Duodenal mucosa (tissue), 2 donors: ENCODE data around the gene KIRREL2.
"Not testable (repeated sequence)": the region's sequence is repeated elsewhere in the genome, so short reads cannot be mapped to it uniquely, and the experiment has no call there.

ENCODE experiments used
- H3K27ac ChIP-seq: one replicate; pipeline ENCODE4 v1.7.0; 2013; ENCODE audit warnings: low read depth, low read length
- H3K27me3 ChIP-seq, 2 donors: one replicate each; pipeline ENCODE4 v1.7.0; 2013; ENCODE audit warnings: low read length in 2 of 2, control low read depth in 1 of 2; ENCODE audit not compliant: insufficient read depth in 2 of 2, control insufficient read depth in 1 of 2
- H3K36me3 ChIP-seq, 2 donors: one replicate each; pipeline ENCODE4 v1.7.0; 2013; ENCODE audit warnings: low read length in 2 of 2, control low read depth in 1 of 2; ENCODE audit not compliant: insufficient read depth in 2 of 2, control insufficient read depth in 1 of 2
- H3K4me1 ChIP-seq, 2 donors: one replicate each; pipeline ENCODE4 v1.7.0; 2013; ENCODE audit warnings: low read length in 2 of 2, control low read depth in 1 of 2; ENCODE audit not compliant: insufficient read depth in 2 of 2, control insufficient read depth in 1 of 2
- H3K4me3 ChIP-seq, 2 donors: one replicate each; pipeline ENCODE4 v1.7.0; 2013; ENCODE audit warnings: low read length in 2 of 2, low read depth in 1 of 2
- H3K9ac ChIP-seq, 2 donors: one replicate each; pipeline ENCODE4 v1.7.0; 2013; ENCODE audit warnings: low read length in 2 of 2, low read depth in 1 of 2
- H3K9me3 ChIP-seq, 2 donors: one replicate each; pipeline ENCODE4 v1.7.0; 2013; ENCODE audit warnings: low read length in 2 of 2, control low read depth in 1 of 2; ENCODE audit not compliant: control insufficient read depth in 1 of 2

KIRREL2 gene

GRCh38 chr19:35904311-35905068 lies 47.8 kb downstream of the KIRREL2 start:
- H3K27ac ChIP-seq = peak overlapping the region; percentile 50
- H3K9me3 ChIP-seq = no peaks in the 10 kb centered on the region
- no peaks in the 10 kb centered on the region for H3K36me3 ChIP-seq
- peaks cover 0 to 14% of the 10 kb centered on the region in 2 donors for H3K4me1 ChIP-seq
- H3K4me3 ChIP-seq = no peak overlapping the region
- H3K9ac ChIP-seq = no peak overlapping the region
- no peaks in the 10 kb centered on the region for H3K27me3 ChIP-seq

GRCh38 chr19:35905178-35905727 lies 48.5 kb downstream of the KIRREL2 start:
- Histone ChIP-seq H3K9me3 (no peaks in the 10 kb centered on the region), H3K9ac (no peak overlapping the region), H3K4me3 (no peak overlapping the region), H3K36me3 (no peaks in the 10 kb centered on the region), H3K4me1 (peaks cover 0 to 14% of the 10 kb centered on the region in 2 donors), H3K27me3 (no peaks in the 10 kb centered on the region), H3K27ac (peak overlapping the region; percentile 50)

- no peaks in the 10 kb centered on the region for H3K9me3 ChIP-seq
- peak overlapping the region; percentile 40 to 46 for H3K4me3 ChIP-seq
- peak overlapping the region; percentile 30 to 39 for H3K9ac ChIP-seq
- no peaks in the 10 kb centered on the region for H3K36me3 ChIP-seq
- H3K27me3 ChIP-seq = no peaks in the 10 kb centered on the region
- H3K27ac ChIP-seq = peak overlapping the region; percentile 50
- no peaks in the 10 kb centered on the region for H3K4me1 ChIP-seq
These were observed 50.6 kb downstream of the KIRREL2 start for GRCh38 chr19:35907377-35907745.

- Histone ChIP-seq H3K36me3 (no peaks in the 10 kb centered on the region), H3K9me3 (no peaks in the 10 kb centered on the region), H3K4me3 (peak within 1 kb of the TSS; percentile 40 to 46), H3K27me3 (no peaks in the 10 kb centered on the region), H3K4me1 (no peaks in the 10 kb centered on the region), H3K9ac (peak within 1 kb of the TSS; percentile 30 to 39), H3K27ac (peak within 1 kb of the TSS; percentile 50)
These were observed 51.3 kb downstream of the KIRREL2 start, which contains the start of gene TYROBP for GRCh38 chr19:35908010-35908441. Gene TYROBP, minus strand, starts transcription at chr19:35908295. Its CDS starts 67 bp downstream, at chr19:35908228.

- H3K4me3 ChIP-seq = peak overlapping the region in 1 of 2 donors; percentile 29
- no peaks in the 10 kb centered on the region for H3K9me3 ChIP-seq
- H3K36me3 ChIP-seq = no peaks in the 10 kb centered on the region
- peak overlapping the region; percentile 62 for H3K27ac ChIP-seq
- no peaks in the 10 kb centered on the region for H3K27me3 ChIP-seq
- H3K9ac ChIP-seq = no peak overlapping the region
- H3K4me1 ChIP-seq = no peaks in the 10 kb centered on the region
These were observed 52.4 kb downstream of the KIRREL2 start for GRCh38 chr19:35908973-35909683.

- no peaks in the 10 kb centered on the region for H3K36me3 ChIP-seq
- no peaks in the 10 kb centered on the region for H3K9me3 ChIP-seq
- H3K27ac ChIP-seq = peak overlapping the region; percentile 62
- no peaks in the 10 kb centered on the region for H3K27me3 ChIP-seq
- no peak overlapping the region for H3K9ac ChIP-seq
- H3K4me1 ChIP-seq = no peaks in the 10 kb centered on the region
- no peak overlapping the region for H3K4me3 ChIP-seq
These were observed 52.9 kb downstream of the KIRREL2 start for GRCh38 chr19:35909684-35910035.

- not testable (repeated sequence) for H3K27me3 ChIP-seq, H3K36me3 ChIP-seq, H3K27ac ChIP-seq, H3K4me3 ChIP-seq, H3K4me1 ChIP-seq, H3K9ac ChIP-seq, H3K9me3 ChIP-seq
These were observed 53.6 kb downstream of the KIRREL2 start for GRCh38 chr19:35910355-35910754.

GRCh38 chr19:35911173-35911572 lies 54.5 kb downstream of the KIRREL2 start:
- Histone ChIP-seq H3K4me3 (no peak overlapping the region), H3K9me3 (no peaks in the 10 kb centered on the region), H3K27ac (no peak overlapping the region), H3K9ac (no peak overlapping the region), H3K36me3 (no peaks in the 10 kb centered on the region), H3K4me1 (no peaks in the 10 kb centered on the region), H3K27me3 (no peaks in the 10 kb centered on the region)

- Histone ChIP-seq H3K27me3 (no peaks in the 10 kb centered on the region), H3K27ac (no peak overlapping the region)
These were observed 55.1 kb downstream of the KIRREL2 start for GRCh38 chr19:35911790-35912189.

GRCh38 chr19:35913589-35913988 lies 56.9 kb downstream of the KIRREL2 start:
- H3K36me3 ChIP-seq = no peaks in the 10 kb centered on the region
- H3K4me3 ChIP-seq = no peak overlapping the region
- H3K27me3 ChIP-seq = no peaks in the 10 kb centered on the region
- H3K9ac ChIP-seq = no peak overlapping the region
- H3K4me1 ChIP-seq = no peaks in the 10 kb centered on the region
- H3K9me3 ChIP-seq = no peaks in the 10 kb centered on the region
- no peak overlapping the region for H3K27ac ChIP-seq

More at GRCh38 chr19:35911790-35912189, 55.1 kb downstream of the KIRREL2 start:
- H3K4me3 ChIP-seq = no peak overlapping the region
- no peaks in the 10 kb centered on the region for H3K36me3 ChIP-seq
- no peaks in the 10 kb centered on the region for H3K4me1 ChIP-seq
- no peaks in the 10 kb centered on the region for H3K9me3 ChIP-seq
- no peak overlapping the region for H3K9ac ChIP-seq
